Sigmoid colon (tissue), 4 donors: ENCODE results near the gene MYRIP.

Experiments
- EP300 ChIP-seq, 4 donors: sonication (generic); formaldehyde crosslinking; IDR thresholded peaks; one replicate each; pipeline ENCODE4 v1.6.1; 2017; ENCODE audit warnings: antibody characterized with exemption in 4 of 4
- POLR2A ChIP-seq, 2 donors: fragments of 450-650 bp; IDR thresholded peaks; one replicate each; pipeline ENCODE4 v1.6.1; 2016; ENCODE audit warnings: antibody characterized with exemption in 2 of 2, mild to moderate bottlenecking in 2 of 2, moderate library complexity in 2 of 2
- POLR2AphosphoS5 ChIP-seq, 4 donors: sonication (generic); formaldehyde crosslinking; IDR thresholded peaks; one replicate each; pipeline ENCODE4 v1.6.1; 2017; ENCODE audit warnings: antibody characterized with exemption in 4 of 4
- TF ChIP-seq, protein P1 (sequence below), 4 experiments: fragments of 450-650 bp in 3 of 4; fragments of 200-600 bp in 1 of 4; IDR thresholded peaks; one replicate each; pipeline ENCODE4 v1.5.1; 2016 to 2019; ENCODE audit warnings: antibody characterized with exemption in 4 of 4, mild to moderate bottlenecking in 3 of 4, moderate library complexity in 2 of 4

DNA sequence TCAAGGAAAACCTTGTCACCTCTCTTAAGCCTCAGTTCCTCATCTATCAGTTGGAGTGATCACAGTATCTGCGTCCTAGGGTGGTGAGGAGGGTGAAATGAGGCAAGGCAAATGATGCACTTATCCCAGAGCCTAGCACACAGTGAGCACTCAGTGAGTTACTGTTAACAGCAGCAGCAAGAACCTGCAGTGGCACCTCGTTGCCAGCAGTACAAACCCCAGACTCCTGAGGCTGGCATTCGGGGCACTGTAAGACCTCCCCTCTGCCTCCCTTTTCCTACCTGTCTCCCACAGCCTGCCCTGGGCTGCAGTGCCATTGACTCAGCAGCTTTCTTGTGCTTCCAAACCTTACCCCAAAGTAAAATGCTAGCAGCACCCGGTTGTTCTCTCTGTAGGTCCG, 417.2 kb downstream of the MYRIP start:
- TF ChIP-seq, protein P1, sequence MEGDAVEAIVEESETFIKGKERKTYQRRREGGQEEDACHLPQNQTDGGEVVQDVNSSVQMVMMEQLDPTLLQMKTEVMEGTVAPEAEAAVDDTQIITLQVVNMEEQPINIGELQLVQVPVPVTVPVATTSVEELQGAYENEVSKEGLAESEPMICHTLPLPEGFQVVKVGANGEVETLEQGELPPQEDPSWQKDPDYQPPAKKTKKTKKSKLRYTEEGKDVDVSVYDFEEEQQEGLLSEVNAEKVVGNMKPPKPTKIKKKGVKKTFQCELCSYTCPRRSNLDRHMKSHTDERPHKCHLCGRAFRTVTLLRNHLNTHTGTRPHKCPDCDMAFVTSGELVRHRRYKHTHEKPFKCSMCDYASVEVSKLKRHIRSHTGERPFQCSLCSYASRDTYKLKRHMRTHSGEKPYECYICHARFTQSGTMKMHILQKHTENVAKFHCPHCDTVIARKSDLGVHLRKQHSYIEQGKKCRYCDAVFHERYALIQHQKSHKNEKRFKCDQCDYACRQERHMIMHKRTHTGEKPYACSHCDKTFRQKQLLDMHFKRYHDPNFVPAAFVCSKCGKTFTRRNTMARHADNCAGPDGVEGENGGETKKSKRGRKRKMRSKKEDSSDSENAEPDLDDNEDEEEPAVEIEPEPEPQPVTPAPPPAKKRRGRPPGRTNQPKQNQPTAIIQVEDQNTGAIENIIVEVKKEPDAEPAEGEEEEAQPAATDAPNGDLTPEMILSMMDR (IDR thresholded peaks at IDR 0.05), result no peak
- TF ChIP-seq POLR2AphosphoS5 (IDR thresholded peaks at IDR 0.05) (no peak), POLR2A (IDR thresholded peaks at IDR 0.05) (no peak), EP300 (IDR thresholded peaks at IDR 0.05) (no peak)
